GM12801 (cell line): ENCODE data around the gene SHCBP1.

Experiments
- CTCF ChIP-seq: IDR thresholded peaks from one replicate; pipeline ENCODE4 v1.5.1; 2011; ENCODE audit warnings: control low read depth; ENCODE audit not compliant: insufficient read length; ENCODE audit errors: extremely low read depth

SHCBP1 gene

DNA sequence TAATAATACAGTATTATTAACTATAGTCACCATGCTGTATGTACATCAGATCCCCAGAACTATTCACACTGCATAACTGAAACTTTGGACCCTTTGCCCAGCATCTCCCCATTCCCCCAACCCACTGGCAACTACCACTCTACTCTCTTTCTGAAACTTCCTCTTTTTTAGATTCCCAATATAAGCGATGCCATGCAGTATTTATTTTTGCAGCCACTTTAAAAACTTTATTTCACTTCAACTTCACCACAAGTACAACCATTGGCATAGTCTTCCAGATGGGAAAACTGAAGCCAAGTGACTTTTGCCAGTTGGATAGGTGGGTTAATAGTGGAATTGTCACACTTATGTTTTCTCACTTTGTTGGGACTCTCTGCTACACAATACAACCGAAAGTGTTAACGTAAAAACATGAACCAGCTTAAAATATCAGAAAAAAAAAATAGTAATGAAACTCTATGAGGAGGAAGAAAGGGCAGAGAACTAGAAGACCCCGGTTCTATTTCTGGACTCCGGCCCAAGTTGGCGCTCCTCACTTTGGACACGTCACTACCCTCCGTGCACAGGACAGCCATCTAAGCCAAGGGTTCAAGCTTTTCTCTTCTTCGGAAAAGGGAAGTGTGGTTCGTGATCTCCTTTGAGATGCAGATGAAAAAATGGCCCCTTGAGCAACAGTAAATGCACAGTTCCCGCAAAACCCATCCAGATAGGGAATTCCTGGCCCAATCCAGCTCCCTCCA lies 743 bp downstream of the SHCBP1 start:
- no peak for TF ChIP-seq CTCF

GRCh38 chr16:46618516-46618915 lies 2.7 kb downstream of the SHCBP1 start:
- no peak for TF ChIP-seq CTCF

GRCh38 chr16:46614006-46614405 lies 7.2 kb downstream of the SHCBP1 start:
- TF ChIP-seq CTCF = no peak

- no peak for TF ChIP-seq CTCF
Observed at GRCh38 chr16:46613352-46613751, 7.8 kb downstream of the SHCBP1 start.

- TF ChIP-seq CTCF = no peak
Observed at GRCh38 chr16:46612121-46612520, 9.1 kb downstream of the SHCBP1 start.

DNA sequence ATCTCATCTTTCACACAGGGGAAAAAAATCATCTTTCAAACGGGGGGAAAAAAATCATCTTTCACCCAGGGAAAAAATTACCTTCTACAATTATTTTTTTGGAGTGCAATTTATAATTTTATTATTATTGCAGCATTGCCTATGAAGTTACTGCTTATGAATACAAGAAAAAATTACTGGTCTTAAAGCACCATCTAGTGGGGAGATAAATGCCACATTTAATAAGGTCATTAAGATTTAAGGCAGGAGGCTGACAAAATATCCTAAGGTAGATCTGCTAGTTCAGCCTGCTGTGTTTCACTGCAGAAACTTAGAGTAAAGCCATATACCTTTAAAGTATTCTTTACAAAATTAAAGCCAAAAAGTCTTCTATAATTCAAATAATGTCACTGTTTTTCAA lies 13.7 kb downstream of the SHCBP1 start:
- no peak for TF ChIP-seq CTCF

DNA sequence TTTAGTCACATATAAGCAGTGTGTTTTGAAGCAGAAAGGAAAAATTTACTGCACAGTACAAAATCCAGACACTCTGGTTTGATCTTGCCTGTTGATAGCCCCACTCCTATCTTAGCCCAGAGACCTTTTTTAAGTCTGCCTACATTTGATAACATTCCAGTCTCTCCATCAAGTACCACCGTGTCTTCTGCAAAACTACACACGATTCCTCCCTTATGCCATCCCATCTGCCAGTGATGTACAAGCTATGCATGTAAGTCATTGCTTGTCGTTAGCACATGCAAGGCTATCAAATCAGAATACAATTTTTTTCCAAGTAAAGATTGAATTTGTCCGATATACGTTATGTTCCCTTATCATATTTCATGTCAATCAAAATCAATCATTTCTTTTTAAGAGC lies 14.9 kb downstream of the SHCBP1 start:
- no peak for TF ChIP-seq CTCF

- TF ChIP-seq CTCF = no peak
Observed at GRCh38 chr16:46591257-46591656, 29.9 kb downstream of the SHCBP1 start.
